Mononuclear cell (primary cell): ENCODE results near the gene INHA. TPM values are rescaled to one million over a fixed set of nuclear protein-coding genes. Genes with fewer than 3 reads are reported as not detected.
A peak's percentile ranks its signal among the peaks of the same experiment; 100 is the strongest.

Experiments
- H3K27me3 ChIP-seq: 2 replicates; pipeline ENCODE4 v1.6.0; 2011; ENCODE audit warnings: low read length, control low read depth; ENCODE audit not compliant: insufficient read depth
- H3K4me1 ChIP-seq: 2 replicates; pipeline ENCODE4 v1.5.1; 2011; ENCODE audit warnings: mild to moderate bottlenecking, low read length, control low read depth; ENCODE audit not compliant: insufficient read depth
- H3K4me3 ChIP-seq: 2 replicates; pipeline ENCODE4 v1.5.1; 2011; ENCODE audit warnings: mild to moderate bottlenecking, low read length, moderate library complexity
- H3K9me3 ChIP-seq: 2 replicates; pipeline ENCODE4 v1.5.1; 2011; ENCODE audit warnings: low read depth, mild to moderate bottlenecking, control low read depth, low read length
- total RNA-seq: library from RNA; depleted of rRNA; stranded (reverse); fragments of >200 nt; gene quantifications from one replicate; pipeline ENCODE4 v1.2.3, GENCODE V29; 2012

Gene INHA
- total RNA-seq, 1 donor: not detected

DNA sequence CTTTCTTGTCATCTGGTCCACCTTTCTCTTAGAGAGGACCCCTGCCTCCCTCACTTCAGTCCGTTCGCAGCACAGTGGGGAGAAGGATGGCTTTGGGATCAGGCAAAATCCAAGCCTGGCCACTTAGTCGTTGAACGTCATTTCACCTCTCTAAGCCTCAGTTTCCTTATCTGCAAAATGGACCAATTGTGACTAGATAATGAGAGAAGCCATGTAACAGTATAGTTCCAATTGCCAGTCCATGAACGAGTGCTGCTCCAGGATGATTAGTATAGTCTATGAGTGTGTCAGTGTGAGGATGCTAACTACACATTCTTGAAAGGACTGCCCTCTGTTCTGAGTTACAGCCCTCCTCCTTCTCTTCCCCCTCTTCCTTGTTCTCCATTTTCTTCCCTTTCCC is 1.1 kb downstream of the INHA start:
- Histone ChIP-seq H3K4me3 (no peak overlapping the region), H3K4me1 (no peaks in the 10 kb centered on the region), H3K9me3 (no peaks in the 10 kb centered on the region), H3K27me3 (peaks cover 33% of the 10 kb centered on the region)

GRCh38 chr2:219574484-219575311 is 2.6 kb downstream of the INHA start:
- H3K4me1 ChIP-seq: peaks cover 9% of the 10 kb centered on the region
- H3K9me3 ChIP-seq: no peaks in the 10 kb centered on the region
- H3K4me3 ChIP-seq: no peak overlapping the region
- H3K27me3 ChIP-seq: peaks cover 25% of the 10 kb centered on the region

DNA sequence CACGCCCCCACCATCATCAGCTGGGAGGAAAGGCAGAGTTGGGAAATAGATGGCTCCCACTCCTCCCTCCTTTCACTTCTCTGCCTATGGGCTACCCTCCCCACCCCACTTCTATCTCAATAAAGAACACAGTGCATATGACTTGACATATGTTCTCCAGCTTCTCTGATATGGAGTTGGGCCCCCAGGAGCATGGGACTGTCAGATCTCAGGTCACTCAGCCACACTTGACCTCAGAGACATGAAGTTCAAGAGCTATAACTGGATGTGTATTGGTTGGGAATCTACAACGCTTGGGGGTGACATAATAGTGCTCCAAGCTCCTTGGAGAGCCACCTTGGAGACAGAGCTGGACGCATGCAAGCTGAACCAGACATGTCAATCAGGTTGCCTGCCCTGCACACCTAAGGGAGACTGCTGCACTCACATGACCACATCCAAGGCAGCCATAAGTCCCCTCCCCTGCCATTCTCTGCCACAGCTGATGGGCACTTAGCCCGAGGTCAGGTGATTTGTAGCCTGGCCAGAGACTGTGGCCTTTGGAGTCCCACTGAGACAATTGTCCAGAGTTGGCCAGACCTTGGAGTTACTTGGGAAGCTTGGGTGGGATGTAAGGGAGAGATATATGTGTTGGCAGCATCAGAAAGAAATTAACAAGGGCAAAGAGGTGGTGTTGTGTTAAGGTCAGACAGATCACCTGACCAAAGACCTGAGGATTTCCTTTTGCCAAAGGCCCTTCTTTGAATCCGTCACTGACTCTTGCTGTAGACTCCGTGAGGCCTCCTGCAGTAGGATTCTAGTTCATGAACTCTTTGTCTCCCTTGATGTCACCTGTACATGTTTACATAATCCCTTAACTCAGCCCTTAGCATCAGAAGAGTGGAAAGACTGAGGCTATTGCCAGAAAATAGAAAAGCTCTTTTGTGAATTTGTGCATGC is 3.7 kb downstream of the INHA start:
- no peak overlapping the region for H3K4me3 ChIP-seq
- H3K4me1 ChIP-seq: peaks cover 9% of the 10 kb centered on the region
- H3K9me3 ChIP-seq: no peaks in the 10 kb centered on the region
- H3K27me3 ChIP-seq: peaks cover 18% of the 10 kb centered on the region

DNA sequence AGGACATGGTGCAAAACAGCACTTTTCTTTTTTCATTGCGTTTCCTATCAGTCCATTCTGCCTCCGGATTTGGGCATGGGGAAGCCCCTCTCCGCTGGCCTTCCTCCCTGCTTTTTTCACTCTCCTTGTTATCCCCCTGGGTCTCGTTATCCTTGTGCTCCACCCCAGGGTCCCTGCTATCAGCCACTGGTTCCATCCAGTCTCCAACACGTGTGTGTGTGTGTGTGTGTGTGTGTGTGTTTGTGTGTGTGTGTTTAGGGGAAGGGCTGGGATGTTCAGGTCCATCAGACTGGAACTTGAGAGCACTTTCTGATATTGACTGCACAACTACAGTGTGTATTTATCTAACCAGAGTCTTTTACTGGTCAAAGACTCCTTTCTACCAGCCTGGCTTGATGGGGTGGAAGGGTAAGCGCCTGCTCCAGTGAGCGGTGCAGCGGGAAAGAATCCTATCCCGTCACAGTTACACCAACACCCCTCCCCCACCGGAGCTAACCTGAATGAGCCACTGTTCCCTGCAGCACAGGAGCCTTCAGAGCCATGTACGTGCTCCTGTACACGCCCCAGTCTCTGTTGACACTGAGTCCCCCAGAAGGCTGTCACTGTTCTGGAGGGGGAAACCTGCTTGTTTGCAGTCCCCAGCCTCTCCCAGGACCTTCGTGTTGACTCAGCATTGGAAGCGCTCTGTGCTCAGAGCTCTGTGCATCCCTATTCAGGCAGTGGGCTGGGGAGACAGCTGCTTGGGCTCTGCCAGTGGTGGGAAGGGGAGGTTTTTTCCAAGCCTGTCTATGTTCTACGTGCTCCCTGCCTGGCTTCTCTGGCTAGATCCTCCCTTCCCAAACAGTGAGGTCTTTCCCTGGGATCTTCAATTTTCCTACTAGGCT is 4.6 kb downstream of the INHA start:
- Histone ChIP-seq H3K9me3 (no peaks in the 10 kb centered on the region), H3K4me1 (peaks cover 9% of the 10 kb centered on the region), H3K27me3 (peaks cover 14% of the 10 kb centered on the region), H3K4me3 (no peak overlapping the region)

GRCh38 chr2:219578811-219579613 is 6.9 kb downstream of the INHA start:
- peaks cover 9% of the 10 kb centered on the region for H3K4me1 ChIP-seq
- no peaks in the 10 kb centered on the region for H3K9me3 ChIP-seq
- H3K4me3 ChIP-seq: no peak overlapping the region
- H3K27me3 ChIP-seq: no peaks in the 10 kb centered on the region

DNA sequence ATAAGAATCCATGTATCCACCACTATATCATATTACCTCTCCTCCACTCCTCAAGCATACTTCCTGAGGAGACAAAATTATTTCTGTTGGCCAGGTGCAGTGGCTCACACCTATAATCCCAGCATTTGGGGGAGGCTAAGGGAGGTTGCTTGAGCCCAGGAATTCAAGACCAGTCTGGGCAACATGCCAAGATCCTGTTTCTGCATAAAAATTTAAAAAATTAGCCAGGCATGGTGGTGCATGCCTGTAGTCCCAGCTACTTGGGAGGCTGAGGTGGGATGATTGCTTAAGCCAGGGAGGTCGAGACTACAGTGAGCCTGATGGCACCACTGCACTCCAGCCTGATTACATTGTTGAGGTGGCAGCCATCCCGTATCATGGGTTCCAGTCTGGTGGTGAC is 9.2 kb downstream of the INHA start:
- no peaks in the 10 kb centered on the region for H3K9me3 ChIP-seq
- no peaks in the 10 kb centered on the region for H3K27me3 ChIP-seq
- H3K4me3 ChIP-seq: no peak overlapping the region
- peaks cover 9% of the 10 kb centered on the region for H3K4me1 ChIP-seq

DNA sequence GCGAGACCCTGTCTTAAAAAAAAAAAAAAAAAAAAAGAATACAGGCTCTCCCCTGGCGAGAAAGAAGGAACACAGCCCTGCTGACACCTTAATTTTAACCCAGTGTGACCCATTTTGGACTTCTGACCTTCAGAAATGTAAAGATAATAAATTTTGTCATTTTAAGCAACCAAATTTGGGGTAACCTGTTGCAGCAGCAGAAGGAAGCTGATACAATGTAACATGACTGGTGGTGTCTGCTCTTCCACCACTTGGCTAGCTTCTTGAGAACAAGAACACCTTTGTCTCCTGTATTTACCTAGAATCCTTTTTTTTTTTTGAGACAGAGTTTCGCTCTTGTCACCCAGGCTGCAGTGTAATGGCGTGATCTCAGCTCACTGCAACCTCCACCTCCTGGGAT is 19.0 kb downstream of the INHA start:
- no peak overlapping the region for H3K4me3 ChIP-seq
- H3K4me1 ChIP-seq: no peaks in the 10 kb centered on the region
- H3K9me3 ChIP-seq: no peaks in the 10 kb centered on the region
- H3K27me3 ChIP-seq: no peaks in the 10 kb centered on the region

DNA sequence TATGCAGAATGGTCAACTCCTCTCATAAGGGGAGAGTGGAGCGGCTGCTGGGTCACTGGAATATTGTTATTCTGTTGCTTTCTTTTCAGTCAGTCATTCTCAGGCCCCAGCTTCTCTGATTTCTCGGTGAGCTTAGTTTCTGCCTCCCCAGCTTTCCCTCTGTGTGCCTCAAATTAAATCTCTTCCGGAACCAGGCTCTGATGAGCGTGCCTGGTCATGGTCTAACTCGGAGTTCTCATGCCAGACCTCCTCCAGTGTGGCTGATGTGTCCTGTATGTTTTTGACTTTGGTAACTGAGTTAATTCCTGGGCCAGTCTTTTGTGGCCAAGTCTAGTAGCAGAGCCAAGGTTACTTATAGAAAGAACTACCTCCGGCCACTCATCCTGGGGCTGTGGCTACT is 20.6 kb downstream of the INHA start:
- Histone ChIP-seq H3K9me3 (no peaks in the 10 kb centered on the region), H3K27me3 (no peaks in the 10 kb centered on the region), H3K4me3 (no peak overlapping the region), H3K4me1 (peaks cover 8% of the 10 kb centered on the region)

- Histone ChIP-seq H3K4me3 (no peak overlapping the region), H3K9me3 (no peaks in the 10 kb centered on the region), H3K4me1 (peaks cover 11% of the 10 kb centered on the region), H3K27me3 (no peaks in the 10 kb centered on the region)
These were observed 21.0 kb downstream of the INHA start for GRCh38 chr2:219593154-219593553.

GRCh38 chr2:219595256-219595655 is 23.1 kb downstream of the INHA start:
- Histone ChIP-seq H3K4me3 (no peak overlapping the region), H3K27me3 (no peaks in the 10 kb centered on the region), H3K4me1 (peaks cover 17% of the 10 kb centered on the region), H3K9me3 (no peaks in the 10 kb centered on the region)

GRCh38 chr2:219596954-219597551 is 24.9 kb downstream of the INHA start:
- Histone ChIP-seq H3K4me3 (peak overlapping the region; percentile 88), H3K4me1 (peaks cover 17% of the 10 kb centered on the region), H3K9me3 (no peaks in the 10 kb centered on the region), H3K27me3 (no peaks in the 10 kb centered on the region)

GRCh38 chr2:219597552-219598307 is 25.6 kb downstream of the INHA start, which contains the start of gene STK11IP:
Gene STK11IP, plus strand, starts transcription at chr2:219597857. Its CDS starts 263 bp downstream, at chr2:219598120.
- Histone ChIP-seq H3K4me1 (peaks cover 17% of the 10 kb centered on the region), H3K4me3 (peak within 1 kb of the TSS; percentile 88), H3K27me3 (no peaks in the 10 kb centered on the region), H3K9me3 (no peaks in the 10 kb centered on the region)
